B cell (primary cell): ENCODE data around the gene DLGAP4. TPM values are rescaled to one million over a fixed set of nuclear protein-coding genes. Genes with fewer than 3 reads are reported as not detected.

ENCODE experiments used
- ATAC-seq: fragments of 200-7000 bp; cut with Tn5 transposase; one replicate; pipeline ENCODE4 v1.10.0; 2021; ENCODE audit warnings: low read depth, mild to moderate bottlenecking, moderate number of reproducible peaks, moderate library complexity
- CTCF ChIA-PET: fragments of 350-600 bp; sonication (Branson Sonifier 250); formaldehyde crosslinking; loops from one replicate; lab custom pipeline; 2021; ENCODE audit warnings: antibody characterized with exemption, inconsistent platforms; lab: Charles Lee
- POLR2A ChIA-PET: fragments of 350-600 bp; sonication (Branson Sonifier 250); formaldehyde crosslinking; loops from one replicate; lab custom pipeline; 2021; ENCODE audit warnings: antibody characterized with exemption; lab: Charles Lee
- DNase-seq: peaks from one replicate; pipeline ENCODE4 v3.0.0; 2013
- H2AFZ ChIP-seq: 2 replicates; pipeline ENCODE4 v1.6.1; 2012; ENCODE audit warnings: mild to moderate bottlenecking, low read depth, low read length; ENCODE audit not compliant: insufficient read depth, poor library complexity, severe bottlenecking
- H3K27ac ChIP-seq, 2 donors: 1 replicate in 1 of 2; 2 replicates in 1 of 2; pipeline ENCODE4 v1.5.1; 2012 to 2013; ENCODE audit warnings: low read length in 2 of 2, mild to moderate bottlenecking in 2 of 2, moderate library complexity in 1 of 2
- H3K27me3 ChIP-seq, 4 experiments: fragments of 200-600 bp in 1 of 4; sonication (generic) in 1 of 4; replicated peaks in 1 of 4; 1 replicate in 2 of 4; 2 replicates in 2 of 4; pipeline versions ENCODE4 v1.6.1 to v1.7.0; 2013 to 2016; ENCODE audit warnings: low read length in 3 of 4, mild to moderate bottlenecking in 2 of 4, mixed read lengths in 1 of 4, moderate library complexity in 1 of 4; ENCODE audit not compliant: insufficient read depth in 4 of 4, control insufficient read depth in 3 of 4; ENCODE audit errors: control extremely low read depth in 1 of 4
- H3K36me3 ChIP-seq, 2 experiments: replicated peaks in 1 of 2; 1 replicate in 1 of 2; 2 replicates in 1 of 2; pipeline versions ENCODE4 v1.6.1 to v1.7.1; 2013; ENCODE audit warnings: low read length in 1 of 2; ENCODE audit not compliant: insufficient read depth in 2 of 2, control insufficient read depth in 1 of 2; ENCODE audit errors: control extremely low read depth in 1 of 2, extremely low read depth in 1 of 2
- H3K4me1 ChIP-seq, 2 donors: fragments of 200-600 bp in 1 of 2; sonication (generic) in 1 of 2; 1 replicate in 1 of 2; 2 replicates in 1 of 2; pipeline versions ENCODE4 v1.5.1 to v1.6.1; 2013 to 2017; ENCODE audit warnings: low read length in 2 of 2; ENCODE audit not compliant: control insufficient read depth in 2 of 2, insufficient read depth in 2 of 2
- H3K4me2 ChIP-seq: replicated peaks from 2 replicates; pipeline ENCODE3; 2012; ENCODE audit warnings: mild to moderate bottlenecking, low read depth, low read length; ENCODE audit not compliant: poor library complexity, severe bottlenecking
- H3K4me3 ChIP-seq, 5 experiments: fragments of 200-600 bp in 1 of 5; sonication (generic) in 1 of 5; 1 replicate in 3 of 5; 2 replicates in 2 of 5; pipeline versions ENCODE4 v1.5.1 to v1.7.0; 2011 to 2016; ENCODE audit warnings: low read length in 4 of 5, mild to moderate bottlenecking in 4 of 5, low read depth in 2 of 5, control low read depth in 1 of 5, moderate library complexity in 1 of 5; ENCODE audit not compliant: insufficient read depth in 1 of 5; ENCODE audit errors: control extremely low read depth in 1 of 5, extremely low read depth in 1 of 5
- H3K79me2 ChIP-seq: fragments of 200-600 bp; sonication (generic); one replicate; pipeline ENCODE4 v1.6.0; 2016; ENCODE audit warnings: low read length; ENCODE audit not compliant: control insufficient read depth, insufficient read depth
- H3K9ac ChIP-seq: fragments of 200-600 bp; sonication (generic); 2 replicates; pipeline ENCODE4 v1.6.1; 2017; ENCODE audit warnings: mild to moderate bottlenecking, low read length, moderate library complexity
- H3K9me3 ChIP-seq, 3 donors: one replicate each; pipeline versions ENCODE4 v1.6.1 to v1.7.1; 2013; ENCODE audit warnings: low read length in 2 of 3; ENCODE audit not compliant: control insufficient read depth in 2 of 3, insufficient read depth in 1 of 3; ENCODE audit errors: control extremely low read depth in 1 of 3
- H4K20me1 ChIP-seq: 2 replicates; pipeline ENCODE4 v1.6.0; 2012; ENCODE audit warnings: mild to moderate bottlenecking, low read length; ENCODE audit not compliant: insufficient read depth, control insufficient read depth, poor library complexity, severe bottlenecking
- H3K27ac Mint-ChIP-seq: one replicate; pipeline ENCODE4 v1.8.0; 2021; ENCODE audit warnings: mixed read lengths
- H3K27me3 Mint-ChIP-seq: one replicate; pipeline ENCODE4 v1.8.0; 2021; ENCODE audit warnings: mixed read lengths
- H3K4me1 Mint-ChIP-seq: one replicate; pipeline ENCODE4 v1.8.0; 2021; ENCODE audit warnings: mixed read lengths
- H3K4me3 Mint-ChIP-seq: one replicate; pipeline ENCODE4 v1.8.0; 2021; ENCODE audit warnings: mixed read lengths
- H3K9me3 Mint-ChIP-seq: one replicate; pipeline ENCODE4 v1.8.0; 2022; ENCODE audit warnings: mixed read lengths; ENCODE audit not compliant: insufficient read depth
- CTCF ChIP-seq: fragments of 200-600 bp; IDR thresholded peaks from one replicate; pipeline ENCODE4 v1.8.0; 2022; ENCODE audit warnings: antibody characterized with exemption, mild to moderate bottlenecking
- EZH2 ChIP-seq: IDR thresholded peaks from 2 replicates; pipeline ENCODE4 v1.6.1; 2012; ENCODE audit warnings: borderline replicate concordance, low read depth, mild to moderate bottlenecking, moderate library complexity, low read length; ENCODE audit not compliant: insufficient read depth, poor library complexity, severe bottlenecking
- WGBS: methylation state at CpG from one replicate; pipeline ENCODE4 v1.1.5; 2013; ENCODE audit warnings: missing lambda C conversion rate; ENCODE audit not compliant: insufficient coverage; 5-methylcytosine and 5-hydroxymethylcytosine counted together
- intact Hi-C: fragments of 100-400 bp; cut with micrococcal nuclease; formaldehyde crosslinking; loops from one replicate; pipeline ENCODE4 v1.10.0; 2022
- polyA plus RNA-seq: library from polyadenylated mRNA; depleted of rRNA; stranded (reverse); fragments of >200 nt; gene quantifications from 2 replicates; pipeline ENCODE4 v1.2.3, GENCODE V29; 2012
- total RNA-seq, 2 donors: library from RNA; stranded (reverse); fragments of 120-200 nt in 1 of 2; gene quantifications; 1 replicate in 1 of 2; 2 replicates in 1 of 2; pipeline versions ENCODE4 v1.2.3 to v1.2.4, GENCODE V29; 2013 to 2022

The DLGAP4 gene
- total and polyA plus RNA-seq, 2 donors (not counting 1 experiment from before 2014, with no cell fraction given) = 68.8 to 87.8 TPM

- Mint-ChIP-seq H3K4me1 (peaks cover 42% of the 10 kb centered on the region), H3K9me3 (no peaks in the 10 kb centered on the region)
These were observed 177.2 kb downstream of the DLGAP4 start for GRCh38 chr20:36483209-36483918.

More at GRCh38 chr20:36483209-36483918, 177.2 kb downstream of the DLGAP4 start:
- H3K4me1 ChIP-seq = peaks cover 0 to 11% of the 10 kb centered on the region in 2 donors
- Mint-ChIP-seq H3K27ac (peak overlapping the region; percentile 15), H3K27me3 (no peaks in the 10 kb centered on the region), H3K4me3 (no peak overlapping the region)
- H3K27me3 ChIP-seq = no peaks in the 10 kb centered on the region
- peak overlapping the region in 1 of 2 donors; percentile 38 for H3K27ac ChIP-seq
- peaks cover 0 to 15% of the 10 kb centered on the region in 2 experiments for H3K36me3 ChIP-seq
- no peak overlapping the region for H3K9ac ChIP-seq
- ATAC-seq (no peak), DNase-seq (no peak)
- no peak overlapping the region for H3K4me3 ChIP-seq
- H3K9me3 ChIP-seq = no peaks in the 10 kb centered on the region
- ChIA-PET POLR2A (no interaction called here), CTCF (no interaction called here)
- no peak overlapping the region for H3K4me2 ChIP-seq
- TF ChIP-seq CTCF = no peak
- TF ChIP-seq EZH2 = no peak
- 90% methylated on average over 3 of the region's 5 CpGs for WGBS
- H2AFZ ChIP-seq = no peak overlapping the region
- peaks cover 84% of the 10 kb centered on the region for H4K20me1 ChIP-seq
- intact Hi-C loops = no loop called here
- peaks cover 89% of the 10 kb centered on the region for H3K79me2 ChIP-seq
